Liver (tissue), 9 donors: ENCODE data around the gene OSBP2. TPM values are rescaled to one million over a fixed set of nuclear protein-coding genes. Genes with fewer than 3 reads are reported as not detected.

Experiments
- DNase-seq: peaks from one replicate; pipeline ENCODE4 v3.0.0-alpha.2; 2017; ENCODE audit warnings: low spot score
- H3K27ac ChIP-seq, 2 donors: one replicate each; pipeline ENCODE4 v1.7.0; 2013; ENCODE audit warnings: inconsistent platforms in 2 of 2, low read length in 2 of 2, control low read depth in 1 of 2, low read depth in 1 of 2, mild to moderate bottlenecking in 1 of 2
- H3K27me3 ChIP-seq, 4 donors: one replicate each; pipeline versions ENCODE4 v1.6.1 to v1.7.0; 2013; ENCODE audit warnings: low read length in 3 of 4, inconsistent platforms in 1 of 4, mild to moderate bottlenecking in 1 of 4, moderate library complexity in 1 of 4; ENCODE audit not compliant: control insufficient read depth in 4 of 4, insufficient read depth in 4 of 4
- H3K36me3 ChIP-seq, 4 donors: one replicate each; pipeline versions ENCODE4 v1.6.1 to v1.7.0; 2013; ENCODE audit warnings: low read length in 3 of 4, mild to moderate bottlenecking in 3 of 4, low read depth in 1 of 4, moderate library complexity in 1 of 4; ENCODE audit not compliant: control insufficient read depth in 4 of 4, insufficient read depth in 3 of 4
- H3K4me1 ChIP-seq, 4 donors: one replicate each; pipeline versions ENCODE4 v1.6.1 to v1.7.0; 2013; ENCODE audit warnings: low read length in 3 of 4, mild to moderate bottlenecking in 3 of 4, moderate library complexity in 1 of 4; ENCODE audit not compliant: control insufficient read depth in 4 of 4, insufficient read depth in 4 of 4
- H3K4me3 ChIP-seq, 3 donors: one replicate each; pipeline versions ENCODE4 v1.6.1 to v1.7.0; 2013; ENCODE audit warnings: low read length in 3 of 3, control low read depth in 1 of 3, low read depth in 1 of 3, mild to moderate bottlenecking in 1 of 3
- H3K9ac ChIP-seq, 2 donors: one replicate each; pipeline ENCODE4 v1.7.0; 2013; ENCODE audit warnings: low read length in 2 of 2, mild to moderate bottlenecking in 2 of 2, moderate library complexity in 2 of 2, control low read depth in 1 of 2, low read depth in 1 of 2
- H3K9me3 ChIP-seq, 4 donors: one replicate each; pipeline versions ENCODE4 v1.6.1 to v1.7.0; 2013; ENCODE audit warnings: low read length in 3 of 4; ENCODE audit not compliant: control insufficient read depth in 4 of 4
- EGR1 ChIP-seq, 2 donors: IDR thresholded peaks; 2 replicates each; pipeline ENCODE4 v1.6.1; 2016 to 2018; ENCODE audit warnings: antibody characterized with exemption in 2 of 2, low read depth in 2 of 2
- FOXA1 ChIP-seq: IDR thresholded peaks from 2 replicates; pipeline ENCODE4 v1.6.1; 2016; ENCODE audit warnings: antibody characterized with exemption
- FOXA2 ChIP-seq: IDR thresholded peaks from 2 replicates; pipeline ENCODE4 v1.6.1; 2016; ENCODE audit warnings: antibody characterized with exemption
- GABPA ChIP-seq, 2 donors: IDR thresholded peaks in 1 of 2; conservative IDR thresholded peaks in 1 of 2; 2 replicates each; pipeline ENCODE4 v1.6.1; 2016; ENCODE audit warnings: antibody characterized with exemption in 2 of 2, mild to moderate bottlenecking in 1 of 2, moderate library complexity in 1 of 2
- HNF4A ChIP-seq, 2 donors: conservative IDR thresholded peaks; 2 replicates each; pipeline ENCODE4 v1.6.1; 2016; ENCODE audit warnings: antibody characterized with exemption in 2 of 2, mild to moderate bottlenecking in 2 of 2
- HNF4G ChIP-seq: IDR thresholded peaks from 2 replicates; pipeline ENCODE4 v1.6.1; 2016; ENCODE audit warnings: antibody characterized with exemption
- JUND ChIP-seq, 2 donors: IDR thresholded peaks; 2 replicates each; pipeline ENCODE4 v1.6.1; 2016; ENCODE audit warnings: antibody characterized with exemption in 2 of 2
- NR2F2 ChIP-seq: IDR thresholded peaks from 2 replicates; pipeline ENCODE4 v1.6.1; 2016; ENCODE audit warnings: antibody characterized with exemption
- RAD21 ChIP-seq, 2 donors: IDR thresholded peaks; 2 replicates each; pipeline ENCODE4 v1.6.1; 2016; ENCODE audit warnings: antibody characterized with exemption in 2 of 2, mild to moderate bottlenecking in 2 of 2
- RXRA ChIP-seq, 2 donors: IDR thresholded peaks; 2 replicates each; pipeline ENCODE4 v1.6.1; 2017 to 2018; ENCODE audit warnings: antibody characterized with exemption in 2 of 2, mild to moderate bottlenecking in 1 of 2
- TAF1 ChIP-seq: conservative IDR thresholded peaks from 2 replicates; pipeline ENCODE4 v1.6.1; 2016; ENCODE audit warnings: antibody characterized with exemption, mild to moderate bottlenecking
- YY1 ChIP-seq: IDR thresholded peaks from 2 replicates; pipeline ENCODE4 v1.6.1; 2016; ENCODE audit warnings: antibody characterized with exemption, mild to moderate bottlenecking
- WGBS: extraction: QIAGEN DNeasy Blood & Tissue Kit; methylation state at CpG from one replicate; pipeline ENCODE4 v1.1.7; 2013; 5-methylcytosine and 5-hydroxymethylcytosine counted together
- polyA plus RNA-seq, 2 donors: library from polyadenylated mRNA; stranded (reverse) in 1 of 2; unstranded in 1 of 2; fragments of 200-250 nt in 1 of 2; fragments of >200 nt in 1 of 2; fragmentation: Nextera tagmentation in 1 of 2; extraction: Ambion mirVana in 1 of 2; gene quantifications; one replicate each; pipeline versions ENCODE4 v1.2.1 to v1.2.3, GENCODE V29; 2013 to 2015
- total RNA-seq, 2 donors: library from RNA; depleted of rRNA; stranded (reverse); fragments of >200 nt; gene quantifications; one replicate each; pipeline ENCODE4 v1.2.3, GENCODE V29; 2014
- TF ChIP-seq, protein P1 (sequence below): fragments of 150-350 bp; IDR thresholded peaks from 2 replicates; pipeline ENCODE4 v1.5.1; 2017; ENCODE audit warnings: improper control_type of control experiment, low read depth, low read length; ENCODE audit not compliant: missing input control
- TF ChIP-seq, protein P2 (sequence below): IDR thresholded peaks from 2 replicates; pipeline ENCODE4 v1.6.1; 2016; ENCODE audit warnings: antibody characterized with exemption
- TF ChIP-seq, protein P3 (sequence below): IDR thresholded peaks from 2 replicates; pipeline ENCODE4 v1.6.1; 2016; ENCODE audit warnings: antibody characterized with exemption
- TF ChIP-seq, protein P4 (sequence below): IDR thresholded peaks from 2 replicates; pipeline ENCODE4 v1.6.1; 2016; ENCODE audit warnings: antibody characterized with exemption
- TF ChIP-seq, protein P5 (sequence below): IDR thresholded peaks from 2 replicates; pipeline ENCODE4 v1.6.1; 2016; ENCODE audit warnings: antibody characterized with exemption, mild to moderate bottlenecking
- donor health status: healthy.
- donor health status: healthy.
- donor health status: healthy.
- donor health status: healthy.
- donor health status: healthy.

OSBP2 gene
- total and polyA plus RNA-seq, 4 donors = 0.43 to 192 (median 0.86) TPM

DNA sequence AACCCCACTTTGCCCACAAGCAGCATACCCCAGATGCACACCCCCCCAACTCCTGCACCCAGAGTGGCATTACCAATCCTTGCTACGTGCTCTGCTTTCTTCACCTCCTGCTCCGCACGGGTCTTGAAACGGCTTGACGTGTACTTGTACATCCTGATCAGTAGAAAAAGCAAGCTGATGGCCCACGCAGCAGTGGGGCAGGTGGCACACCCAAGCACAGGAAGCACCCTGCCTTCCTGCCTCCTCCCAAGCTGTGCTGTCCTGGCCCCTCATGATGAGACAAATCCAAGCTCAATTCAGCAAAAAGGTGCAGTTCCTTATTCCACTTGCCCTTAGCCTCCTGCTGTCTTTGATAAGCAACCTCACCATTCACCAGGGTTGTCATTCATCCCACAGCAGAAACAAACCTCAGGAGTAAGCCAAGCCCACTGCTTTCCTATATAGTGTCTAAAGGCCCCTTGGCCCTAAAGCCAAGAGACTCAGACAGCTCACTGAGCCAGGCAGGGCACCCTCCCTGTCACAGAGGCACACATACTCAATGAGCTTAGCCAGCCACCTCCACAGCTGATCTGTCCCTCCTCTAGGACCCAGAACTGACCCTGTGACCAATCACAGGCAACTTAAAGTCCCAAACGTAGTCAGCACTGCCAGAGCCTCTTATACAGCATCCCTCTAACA is 246.2 kb downstream of the OSBP2 start:
- TF ChIP-seq EGR1 (IDR thresholded peaks at IDR 0.05; ENCODE audit: low read depth in 2 of 2) = no peak
- TF ChIP-seq NR2F2 = no peak
- TF ChIP-seq, protein P1, sequence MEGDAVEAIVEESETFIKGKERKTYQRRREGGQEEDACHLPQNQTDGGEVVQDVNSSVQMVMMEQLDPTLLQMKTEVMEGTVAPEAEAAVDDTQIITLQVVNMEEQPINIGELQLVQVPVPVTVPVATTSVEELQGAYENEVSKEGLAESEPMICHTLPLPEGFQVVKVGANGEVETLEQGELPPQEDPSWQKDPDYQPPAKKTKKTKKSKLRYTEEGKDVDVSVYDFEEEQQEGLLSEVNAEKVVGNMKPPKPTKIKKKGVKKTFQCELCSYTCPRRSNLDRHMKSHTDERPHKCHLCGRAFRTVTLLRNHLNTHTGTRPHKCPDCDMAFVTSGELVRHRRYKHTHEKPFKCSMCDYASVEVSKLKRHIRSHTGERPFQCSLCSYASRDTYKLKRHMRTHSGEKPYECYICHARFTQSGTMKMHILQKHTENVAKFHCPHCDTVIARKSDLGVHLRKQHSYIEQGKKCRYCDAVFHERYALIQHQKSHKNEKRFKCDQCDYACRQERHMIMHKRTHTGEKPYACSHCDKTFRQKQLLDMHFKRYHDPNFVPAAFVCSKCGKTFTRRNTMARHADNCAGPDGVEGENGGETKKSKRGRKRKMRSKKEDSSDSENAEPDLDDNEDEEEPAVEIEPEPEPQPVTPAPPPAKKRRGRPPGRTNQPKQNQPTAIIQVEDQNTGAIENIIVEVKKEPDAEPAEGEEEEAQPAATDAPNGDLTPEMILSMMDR = no peak
- TF ChIP-seq RXRA (IDR thresholded peaks at IDR 0.05) = no peak
- no peak for TF ChIP-seq YY1
- TF ChIP-seq RAD21 (IDR thresholded peaks at IDR 0.05) = no peak
- no peak for TF ChIP-seq HNF4G
- TF ChIP-seq FOXA1 = no peak
- TF ChIP-seq HNF4A (conservative IDR thresholded peaks at IDR 0.05) = no peak
- no peak for TF ChIP-seq FOXA2
- TF ChIP-seq, protein P2, sequence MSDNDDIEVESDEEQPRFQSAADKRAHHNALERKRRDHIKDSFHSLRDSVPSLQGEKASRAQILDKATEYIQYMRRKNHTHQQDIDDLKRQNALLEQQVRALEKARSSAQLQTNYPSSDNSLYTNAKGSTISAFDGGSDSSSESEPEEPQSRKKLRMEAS = no peak
- TF ChIP-seq JUND (IDR thresholded peaks at IDR 0.05) = no peak
- TF ChIP-seq, protein P3, sequence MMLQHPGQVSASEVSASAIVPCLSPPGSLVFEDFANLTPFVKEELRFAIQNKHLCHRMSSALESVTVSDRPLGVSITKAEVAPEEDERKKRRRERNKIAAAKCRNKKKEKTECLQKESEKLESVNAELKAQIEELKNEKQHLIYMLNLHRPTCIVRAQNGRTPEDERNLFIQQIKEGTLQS = no peak
- TF ChIP-seq, protein P4, sequence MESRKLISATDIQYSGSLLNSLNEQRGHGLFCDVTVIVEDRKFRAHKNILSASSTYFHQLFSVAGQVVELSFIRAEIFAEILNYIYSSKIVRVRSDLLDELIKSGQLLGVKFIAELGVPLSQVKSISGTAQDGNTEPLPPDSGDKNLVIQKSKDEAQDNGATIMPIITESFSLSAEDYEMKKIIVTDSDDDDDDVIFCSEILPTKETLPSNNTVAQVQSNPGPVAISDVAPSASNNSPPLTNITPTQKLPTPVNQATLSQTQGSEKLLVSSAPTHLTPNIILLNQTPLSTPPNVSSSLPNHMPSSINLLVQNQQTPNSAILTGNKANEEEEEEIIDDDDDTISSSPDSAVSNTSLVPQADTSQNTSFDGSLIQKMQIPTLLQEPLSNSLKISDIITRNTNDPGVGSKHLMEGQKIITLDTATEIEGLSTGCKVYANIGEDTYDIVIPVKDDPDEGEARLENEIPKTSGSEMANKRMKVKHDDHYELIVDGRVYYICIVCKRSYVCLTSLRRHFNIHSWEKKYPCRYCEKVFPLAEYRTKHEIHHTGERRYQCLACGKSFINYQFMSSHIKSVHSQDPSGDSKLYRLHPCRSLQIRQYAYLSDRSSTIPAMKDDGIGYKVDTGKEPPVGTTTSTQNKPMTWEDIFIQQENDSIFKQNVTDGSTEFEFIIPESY = no peak
- no peak for TF ChIP-seq GABPA (IDR thresholded peaks at IDR 0.05 in 1 of 2, conservative IDR thresholded peaks at IDR 0.05 in 1 of 2)
- TF ChIP-seq, protein P5, sequence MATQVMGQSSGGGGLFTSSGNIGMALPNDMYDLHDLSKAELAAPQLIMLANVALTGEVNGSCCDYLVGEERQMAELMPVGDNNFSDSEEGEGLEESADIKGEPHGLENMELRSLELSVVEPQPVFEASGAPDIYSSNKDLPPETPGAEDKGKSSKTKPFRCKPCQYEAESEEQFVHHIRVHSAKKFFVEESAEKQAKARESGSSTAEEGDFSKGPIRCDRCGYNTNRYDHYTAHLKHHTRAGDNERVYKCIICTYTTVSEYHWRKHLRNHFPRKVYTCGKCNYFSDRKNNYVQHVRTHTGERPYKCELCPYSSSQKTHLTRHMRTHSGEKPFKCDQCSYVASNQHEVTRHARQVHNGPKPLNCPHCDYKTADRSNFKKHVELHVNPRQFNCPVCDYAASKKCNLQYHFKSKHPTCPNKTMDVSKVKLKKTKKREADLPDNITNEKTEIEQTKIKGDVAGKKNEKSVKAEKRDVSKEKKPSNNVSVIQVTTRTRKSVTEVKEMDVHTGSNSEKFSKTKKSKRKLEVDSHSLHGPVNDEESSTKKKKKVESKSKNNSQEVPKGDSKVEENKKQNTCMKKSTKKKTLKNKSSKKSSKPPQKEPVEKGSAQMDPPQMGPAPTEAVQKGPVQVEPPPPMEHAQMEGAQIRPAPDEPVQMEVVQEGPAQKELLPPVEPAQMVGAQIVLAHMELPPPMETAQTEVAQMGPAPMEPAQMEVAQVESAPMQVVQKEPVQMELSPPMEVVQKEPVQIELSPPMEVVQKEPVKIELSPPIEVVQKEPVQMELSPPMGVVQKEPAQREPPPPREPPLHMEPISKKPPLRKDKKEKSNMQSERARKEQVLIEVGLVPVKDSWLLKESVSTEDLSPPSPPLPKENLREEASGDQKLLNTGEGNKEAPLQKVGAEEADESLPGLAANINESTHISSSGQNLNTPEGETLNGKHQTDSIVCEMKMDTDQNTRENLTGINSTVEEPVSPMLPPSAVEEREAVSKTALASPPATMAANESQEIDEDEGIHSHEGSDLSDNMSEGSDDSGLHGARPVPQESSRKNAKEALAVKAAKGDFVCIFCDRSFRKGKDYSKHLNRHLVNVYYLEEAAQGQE = no peak
- TF ChIP-seq TAF1 = no peak

More for the DNA sequence above, 246.2 kb downstream of the OSBP2 start:
- 81% methylated on average over 7 of the region's 7 CpGs for WGBS
- Histone ChIP-seq H3K9ac (no peak overlapping the region), H3K4me1 (no peaks in the 10 kb centered on the region), H3K27me3 (no peaks in the 10 kb centered on the region), H3K27ac (no peak overlapping the region), H3K4me3 (no peak overlapping the region), H3K9me3 (no peaks in the 10 kb centered on the region), H3K36me3 (peaks cover 24 to 92% (median 82%) of the 10 kb centered on the region in 4 donors)
- DNase-seq = no peak
